GM21423 (cell line): ENCODE data around the gene STX5.
"Not testable (repeated sequence)": the region's sequence is repeated elsewhere in the genome, so short reads cannot be mapped to it uniquely, and the experiment has no call there.

Experiments used
- ATAC-seq: cut with Tn5 transposase; IDR thresholded peaks from one replicate; pipeline ENCODE4 v1.9.1; 2021; ENCODE audit warnings: mild to moderate bottlenecking, moderate library complexity; ENCODE audit not compliant: unreplicated experiment

The STX5 gene

DNA sequence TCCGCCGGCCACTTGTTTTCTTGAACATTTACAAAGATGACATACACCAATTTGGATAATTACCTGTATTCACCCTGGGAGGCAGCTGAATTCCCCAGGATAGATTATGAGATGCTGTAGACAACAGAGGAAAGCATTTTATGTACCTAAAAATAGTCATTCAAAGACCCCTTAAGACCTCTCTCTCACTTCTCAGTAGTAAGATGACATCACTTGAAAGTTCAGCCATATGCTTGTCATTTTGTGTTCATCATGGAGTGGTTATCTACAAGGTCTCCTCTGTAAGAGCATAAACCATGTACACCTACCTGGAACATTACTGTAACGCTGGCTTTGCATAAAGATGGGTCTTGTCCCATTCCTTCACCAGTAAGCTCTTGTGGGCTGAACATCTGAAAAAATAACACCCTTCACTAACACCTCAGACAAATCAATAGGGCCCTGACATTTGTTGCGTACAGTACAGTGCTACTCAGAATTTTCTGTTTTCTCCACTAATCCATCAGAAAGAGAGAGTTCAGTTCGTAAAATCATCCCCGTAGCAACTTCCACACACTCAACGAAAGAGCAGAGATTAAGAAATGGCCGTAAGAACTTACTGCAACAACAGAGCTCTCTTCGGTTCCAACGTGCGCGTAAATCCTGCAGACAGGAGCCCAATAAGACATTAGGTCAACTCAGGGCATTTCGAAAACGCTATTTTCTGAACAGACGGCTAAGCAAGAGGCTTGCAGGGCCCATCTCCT lies 23.1 kb upstream of the STX5 start:
- ATAC-seq: no peak

- ATAC-seq: no peak
Measured at GRCh38 chr11:62854013-62854824, 22.4 kb upstream of the STX5 start.

- no peak for ATAC-seq
Measured at GRCh38 chr11:62853279-62853965, 21.6 kb upstream of the STX5 start.

GRCh38 chr11:62852523-62853188 lies 20.8 kb upstream of the STX5 start:
- ATAC-seq: no peak

DNA sequence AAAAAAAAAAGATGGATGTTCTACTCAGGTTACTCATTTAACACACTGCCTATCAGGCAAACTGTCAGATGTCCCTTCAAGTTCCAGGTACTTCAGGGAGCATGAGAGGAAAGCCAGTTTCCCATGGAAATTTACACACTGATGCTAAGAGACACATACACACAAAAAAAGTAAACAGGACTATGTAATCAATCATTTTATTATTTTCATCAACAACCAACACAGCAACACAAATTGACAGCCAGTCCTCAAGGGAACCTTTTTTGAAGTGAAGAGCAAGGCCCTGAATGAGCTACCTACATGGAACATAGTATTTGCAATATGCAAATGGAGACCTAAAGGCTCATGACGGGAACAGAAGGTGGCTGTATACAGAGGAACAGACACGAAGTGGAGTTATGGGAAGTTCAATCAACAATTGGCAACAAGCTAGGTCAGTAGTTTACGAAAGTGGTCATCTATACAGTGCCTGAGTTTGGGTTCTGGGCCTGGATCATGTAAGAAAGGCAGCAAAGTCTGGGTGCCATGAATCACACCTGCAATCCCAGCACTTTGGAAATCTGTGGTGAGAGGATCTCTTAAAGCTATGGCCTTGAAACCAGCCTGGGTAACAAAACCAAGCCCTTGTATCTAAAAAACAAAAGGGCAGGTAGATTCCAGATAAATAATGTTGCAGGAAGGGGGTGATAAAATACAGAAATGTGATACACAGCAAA lies 20.1 kb upstream of the STX5 start:
- ATAC-seq: no peak

DNA sequence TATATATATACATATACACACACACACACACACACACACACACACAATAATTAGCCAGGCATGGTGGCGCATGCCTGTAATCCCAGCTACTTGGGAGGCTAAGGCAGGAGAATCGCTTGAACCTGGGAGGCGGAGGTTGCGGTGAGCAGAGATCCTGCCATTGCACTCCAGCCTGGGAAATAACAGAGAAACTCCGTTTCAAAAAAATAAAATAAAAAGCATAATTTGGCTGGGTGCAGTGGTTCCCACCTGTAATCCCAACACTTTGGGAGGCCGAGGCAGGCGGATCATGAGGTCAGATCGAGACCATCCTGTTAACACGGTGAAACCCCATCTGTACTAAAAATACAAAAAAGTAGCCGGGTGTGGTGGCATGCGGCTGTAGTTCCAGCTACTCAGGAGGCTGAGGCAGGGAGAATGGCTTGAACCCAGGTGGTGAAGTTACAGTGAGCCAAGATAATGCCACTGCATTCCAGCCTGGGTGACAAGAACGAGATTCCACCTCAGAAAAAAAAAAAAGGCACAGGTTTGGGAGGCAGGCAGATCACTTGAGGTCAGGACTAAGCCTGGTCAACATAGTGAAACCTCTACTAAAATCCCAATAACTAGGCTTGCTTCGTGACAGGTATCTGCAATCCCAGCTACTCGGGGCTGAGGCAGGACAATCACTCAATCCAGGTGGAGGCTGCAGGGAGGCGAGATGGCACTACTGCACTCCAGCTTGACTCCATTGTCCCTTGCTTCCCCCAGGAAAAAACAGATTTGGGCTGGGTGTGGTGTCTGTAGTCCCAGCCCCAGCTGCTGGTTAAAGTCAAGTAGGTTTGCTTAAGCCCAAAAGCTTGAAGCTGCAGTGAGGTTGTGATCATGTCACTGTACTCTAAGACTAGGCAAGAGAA lies 19.3 kb upstream of the STX5 start:
- ATAC-seq: no peak

DNA sequence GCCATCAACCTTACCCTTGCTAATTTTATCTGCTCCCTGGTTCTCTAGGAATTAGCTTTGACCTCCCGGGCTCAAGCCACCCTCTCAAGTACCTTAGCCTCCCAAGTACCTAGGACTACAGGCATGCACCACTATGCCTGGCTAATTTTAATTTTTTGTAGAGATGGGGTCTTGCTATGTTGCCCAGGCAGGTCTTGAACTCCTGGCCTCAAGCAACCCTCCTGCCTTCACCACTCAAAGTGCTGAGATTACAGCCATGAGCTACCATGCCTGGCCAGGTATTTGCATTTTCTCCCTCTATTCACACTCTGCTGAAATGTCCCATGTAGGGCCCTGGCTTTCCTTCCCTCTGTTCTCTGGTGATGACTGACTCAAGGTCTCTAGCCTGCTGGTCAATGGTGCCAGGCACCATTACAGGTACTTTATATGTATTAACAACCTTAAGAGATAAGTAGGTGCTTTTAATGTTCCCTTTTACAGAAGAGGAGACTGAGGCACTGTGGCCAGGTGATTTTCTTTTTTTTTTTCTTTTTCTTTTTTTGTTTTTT lies 16.0 kb upstream of the STX5 start:
- no peak for ATAC-seq

DNA sequence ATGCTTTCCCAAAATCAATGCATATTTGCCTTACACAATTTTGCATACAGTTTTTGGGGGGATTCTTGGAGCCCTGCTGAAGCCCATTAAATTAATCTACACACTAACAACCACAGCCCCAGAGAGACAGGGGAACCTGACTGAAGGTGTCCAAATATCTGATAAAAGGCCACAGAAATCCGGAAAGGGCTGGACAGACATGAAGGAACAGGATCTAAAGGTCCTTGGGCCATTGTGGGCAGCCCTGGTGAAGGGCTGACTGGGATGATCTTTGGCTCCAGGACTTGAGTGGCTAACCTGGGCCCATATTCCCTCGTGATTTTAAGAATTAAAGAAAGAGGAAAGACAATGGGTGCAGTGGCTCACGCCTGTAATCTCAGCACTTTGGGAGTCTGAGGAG lies 14.3 kb upstream of the STX5 start:
- no peak for ATAC-seq

DNA sequence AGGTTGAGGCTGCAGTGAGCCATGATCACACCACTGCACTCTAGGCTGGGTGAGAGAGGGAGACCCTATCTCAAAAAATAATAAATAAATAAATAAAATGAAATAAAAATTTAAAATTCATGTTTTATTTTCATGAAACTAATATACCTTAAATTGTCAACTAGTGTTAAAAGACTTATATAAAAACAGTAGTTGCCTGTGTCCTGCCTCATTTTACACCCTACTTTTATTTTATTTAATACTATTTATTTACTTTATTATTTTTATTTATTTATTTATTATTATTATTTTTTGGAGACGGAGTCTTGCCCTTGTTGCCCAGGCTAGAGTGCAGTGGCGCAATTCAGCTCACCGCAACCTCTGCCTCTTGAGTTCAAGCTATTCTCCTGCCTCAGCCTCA lies 12.3 kb upstream of the STX5 start:
- ATAC-seq: no peak

- no peak for ATAC-seq
Measured at GRCh38 chr11:62843466-62843865, 11.6 kb upstream of the STX5 start.

- ATAC-seq: not testable (repeated sequence)
Measured at GRCh38 chr11:62842891-62843290, 11.0 kb upstream of the STX5 start.

DNA sequence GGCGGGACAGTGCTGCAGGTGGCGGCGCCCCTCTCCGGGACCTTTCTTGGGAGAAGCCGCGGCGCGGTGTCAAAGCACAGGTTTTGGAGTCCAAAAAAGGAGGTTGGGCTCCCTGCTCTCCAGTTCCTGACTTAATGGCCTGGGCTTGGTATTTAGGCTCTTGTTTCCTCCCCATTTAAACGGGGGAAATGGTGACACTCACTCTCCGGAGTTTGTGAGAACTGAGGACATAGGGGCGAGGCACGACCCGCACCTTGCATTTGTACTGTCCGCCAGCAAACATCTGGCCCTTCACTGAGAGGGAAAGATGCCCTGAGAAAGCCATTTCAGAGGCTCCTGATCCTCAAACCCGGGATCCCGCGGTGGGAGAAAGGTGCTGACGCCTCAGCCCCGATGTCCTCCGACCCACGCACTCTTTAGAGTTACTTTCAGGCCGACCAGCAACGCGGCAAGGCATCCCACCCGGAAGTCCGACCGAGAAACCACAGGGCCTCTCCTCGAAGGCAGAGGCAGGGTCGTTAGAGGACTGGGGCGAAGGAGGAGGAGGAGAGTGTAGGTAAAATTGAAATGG lies 10.4 kb upstream of the STX5 start:
- no peak for ATAC-seq

- ATAC-seq: peak; percentile 39
Measured at GRCh38 chr11:62841361-62842170, 9.7 kb upstream of the STX5 start.

DNA sequence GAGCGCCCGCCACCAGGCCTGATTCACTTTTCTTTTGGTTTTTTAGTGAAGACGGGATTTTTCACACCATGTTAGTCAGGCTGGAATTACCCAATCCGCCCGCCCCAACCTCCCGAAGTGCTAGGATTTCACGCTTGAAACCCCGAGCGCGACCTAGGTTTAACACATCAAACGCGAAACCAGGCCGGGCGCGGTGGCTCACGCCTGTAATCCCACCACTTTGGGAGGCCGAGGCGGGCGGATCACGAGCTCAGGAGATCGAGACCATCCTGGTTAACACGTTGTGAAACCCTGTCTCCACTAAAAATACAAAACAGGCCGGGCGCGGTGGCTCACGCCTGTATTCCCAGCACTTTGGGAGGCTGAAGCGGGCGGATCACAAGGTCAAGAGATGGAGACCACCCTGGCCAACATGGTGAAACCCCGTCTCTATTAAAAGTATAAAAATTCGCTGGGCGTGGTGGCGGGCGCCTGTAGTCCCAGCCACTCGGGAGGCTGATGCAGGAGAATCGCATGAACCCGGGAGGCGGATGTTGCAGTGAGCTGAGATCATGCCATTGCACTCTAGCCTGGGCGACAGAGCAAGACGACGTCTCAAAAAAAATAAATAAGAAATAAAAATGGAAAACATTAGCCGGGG lies 9.0 kb upstream of the STX5 start:
- ATAC-seq: not testable (repeated sequence)

- peak; percentile 47 for ATAC-seq
Measured at GRCh38 chr11:62839050-62839945, 7.4 kb upstream of the STX5 start, which contains the start of gene WDR74. WDR74 (minus strand) TSS chr11:62839590; CDS start chr11:62839570, 20 bp downstream.

DNA sequence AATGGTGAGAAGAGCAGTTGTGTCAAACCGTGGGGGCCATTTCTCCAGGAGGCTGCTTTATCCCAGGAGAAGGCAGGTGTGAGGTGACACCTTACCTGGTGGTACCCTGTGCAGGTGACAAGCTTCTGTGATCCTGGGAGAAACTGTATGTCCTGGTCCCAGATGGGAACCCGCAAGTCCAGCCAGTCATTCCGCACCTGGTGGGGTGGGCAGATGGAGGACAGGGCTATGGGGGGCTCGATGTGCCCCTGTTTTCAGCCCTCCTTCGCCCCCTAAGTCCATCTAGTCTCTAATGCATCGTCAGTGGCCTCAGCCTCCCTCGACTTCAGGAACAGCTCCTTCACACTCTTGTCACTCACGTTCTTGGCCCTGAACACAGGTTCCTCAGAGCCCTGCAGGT lies 3.5 kb upstream of the STX5 start:
- ATAC-seq: no peak
